Smooth muscle cell (in vitro differentiated cells): Measurements from ENCODE around the gene RGS10. TPM values are rescaled to one million over a fixed set of nuclear protein-coding genes. Genes with fewer than 3 reads are reported as not detected.

Experiments
- DNase-seq: peaks from one replicate; lab custom pipeline; 2025; ENCODE audit not compliant: unreplicated experiment; lab: John Stamatoyannopoulos, UW
- H2AFZ ChIP-seq: fragments of 200-600 bp; sonication (generic); 2 replicates; pipeline ENCODE4 v1.6.0; 2016; ENCODE audit warnings: antibody characterized with exemption, low read depth, mild to moderate bottlenecking
- H3F3A ChIP-seq: fragments of 200-600 bp; sonication (generic); 2 replicates; pipeline ENCODE4 v1.6.0; 2017; ENCODE audit warnings: antibody characterized with exemption, low read depth
- H3K27ac ChIP-seq: fragments of 200-600 bp; sonication (generic); 2 replicates; pipeline ENCODE4 v1.5.1; 2016; ENCODE audit warnings: low read depth, mild to moderate bottlenecking
- H3K27me3 ChIP-seq: fragments of 200-600 bp; sonication (generic); 2 replicates; pipeline ENCODE4 v1.6.1; 2016; ENCODE audit warnings: low read depth, mild to moderate bottlenecking
- H3K36me3 ChIP-seq: fragments of 200-600 bp; sonication (generic); 2 replicates; pipeline ENCODE4 v1.5.1; 2016; ENCODE audit warnings: low read depth
- H3K4me1 ChIP-seq: fragments of 200-600 bp; sonication (generic); 2 replicates; pipeline ENCODE4 v1.5.1; 2016; ENCODE audit warnings: low read depth
- H3K4me2 ChIP-seq: fragments of 200-600 bp; sonication (generic); 2 replicates; pipeline ENCODE4 v1.6.0; 2016; ENCODE audit warnings: mild to moderate bottlenecking
- H3K4me3 ChIP-seq: fragments of 200-600 bp; sonication (generic); 2 replicates; pipeline ENCODE4 v1.5.1; 2016; ENCODE audit warnings: mild to moderate bottlenecking
- H3K79me2 ChIP-seq: fragments of 200-600 bp; sonication (generic); 2 replicates; pipeline ENCODE4 v1.6.0; 2016; ENCODE audit warnings: low read depth, mild to moderate bottlenecking
- H3K9ac ChIP-seq: fragments of 200-600 bp; sonication (generic); 2 replicates; pipeline ENCODE4 v1.6.0; 2016; ENCODE audit warnings: low read depth
- H3K9me3 ChIP-seq: fragments of 200-600 bp; sonication (generic); replicated peaks from 2 replicates; pipeline ENCODE4 v1.5.1; 2016; ENCODE audit warnings: low read depth
- H4K20me1 ChIP-seq: fragments of 200-600 bp; sonication (generic); 2 replicates; pipeline ENCODE4 v1.6.0; 2016; ENCODE audit warnings: low read depth
- CTCF ChIP-seq: fragments of 200-600 bp; sonication (generic); IDR thresholded peaks from 2 replicates; pipeline ENCODE4 v1.5.1; 2017; ENCODE audit warnings: borderline replicate concordance, mild to moderate bottlenecking, antibody characterized with exemption; ENCODE audit not compliant: insufficient read depth, poor library complexity, severe bottlenecking
- WGBS: methylation state at CpG from one replicate; pipeline ENCODE4 v1.1.7; 2016; ENCODE audit warnings: low lambda C conversion rate; 5-methylcytosine and 5-hydroxymethylcytosine counted together
- polyA plus RNA-seq: library from polyadenylated mRNA; unstranded; fragments of >200 nt; fragmentation: Nextera tagmentation; extraction: Ambion mirVana; gene quantifications from 2 replicates; pipeline ENCODE4 v1.2.1, GENCODE V29; 2016
- total RNA-seq: library from RNA; depleted of rRNA; stranded (reverse); fragments of >200 nt; gene quantifications from 2 replicates; pipeline ENCODE4 v1.2.3, GENCODE V29; 2014

RGS10 gene
- total and polyA plus RNA-seq, 2 experiments from 2014 or later: 40.2 to 72.5 TPM

GRCh38 chr10:119470920-119471702 is 71.4 kb downstream of the RGS10 start:
- no peaks in the 10 kb centered on the region for H3K79me2 ChIP-seq
- H2AFZ ChIP-seq: no peak overlapping the region
- H3K9me3 ChIP-seq: no peaks in the 10 kb centered on the region
- WGBS: 70% methylated on average over 3 of the region's 3 CpGs
- TF ChIP-seq CTCF: no peak
- H3F3A ChIP-seq: no peaks in the 10 kb centered on the region
- H4K20me1 ChIP-seq: no peaks in the 10 kb centered on the region
- H3K9ac ChIP-seq: no peak overlapping the region
- DNase-seq: no peak
- no peak overlapping the region for H3K4me2 ChIP-seq
- no peak overlapping the region for H3K27ac ChIP-seq
- peaks cover 35% of the 10 kb centered on the region for H3K27me3 ChIP-seq
- no peaks in the 10 kb centered on the region for H3K4me1 ChIP-seq
- H3K4me3 ChIP-seq: no peak overlapping the region
- H3K36me3 ChIP-seq: no peaks in the 10 kb centered on the region

GRCh38 chr10:119469846-119470245 is 72.7 kb downstream of the RGS10 start:
- 79% methylated on average over 7 of the region's 7 CpGs for WGBS
- H3K9ac ChIP-seq: no peak overlapping the region
- no peaks in the 10 kb centered on the region for H3K36me3 ChIP-seq
- no peaks in the 10 kb centered on the region for H4K20me1 ChIP-seq
- H3K4me1 ChIP-seq: no peaks in the 10 kb centered on the region
- H3F3A ChIP-seq: no peaks in the 10 kb centered on the region
- H2AFZ ChIP-seq: no peak overlapping the region
- peaks cover 23% of the 10 kb centered on the region for H3K27me3 ChIP-seq
- no peak overlapping the region for H3K4me2 ChIP-seq
- no peak for TF ChIP-seq CTCF
- no peaks in the 10 kb centered on the region for H3K9me3 ChIP-seq
- H3K4me3 ChIP-seq: no peak overlapping the region
- DNase-seq: no peak
- H3K27ac ChIP-seq: no peak overlapping the region
- no peaks in the 10 kb centered on the region for H3K79me2 ChIP-seq

GRCh38 chr10:119469325-119469707 is 73.2 kb downstream of the RGS10 start:
- Histone ChIP-seq H3K9me3 (no peaks in the 10 kb centered on the region), H2AFZ (no peak overlapping the region), H3K27me3 (peaks cover 21% of the 10 kb centered on the region), H3K79me2 (no peaks in the 10 kb centered on the region), H4K20me1 (no peaks in the 10 kb centered on the region), H3K4me2 (no peak overlapping the region), H3K4me3 (no peak overlapping the region), H3K27ac (no peak overlapping the region), H3F3A (no peaks in the 10 kb centered on the region), H3K4me1 (no peaks in the 10 kb centered on the region), H3K9ac (no peak overlapping the region), H3K36me3 (no peaks in the 10 kb centered on the region)
- no peak for TF ChIP-seq CTCF
- WGBS: 87% methylated on average over 8 of the region's 8 CpGs
- DNase-seq: no peak
